WTC11 (cell line): ENCODE data around the gene ROBO1.

Experiments used
- CTCF ChIP-seq: fragments of 200-600 bp; IDR thresholded peaks from 2 replicates; pipeline ENCODE4 v1.8.0; 2022; ENCODE audit warnings: antibody characterized with exemption
- KAT7 ChIP-seq: sonication (generic); formaldehyde crosslinking; IDR thresholded peaks from 2 replicates; pipeline ENCODE4 v1.8.1; 2023; ENCODE audit warnings: missing genetic modification reagents, mild to moderate bottlenecking, borderline replicate concordance
- NR2C2 ChIP-seq: sonication (generic); formaldehyde crosslinking; IDR thresholded peaks from 2 replicates; pipeline ENCODE4 v1.8.0; 2022; ENCODE audit warnings: mild to moderate bottlenecking, missing genetic modification reagents
- SMAD4 ChIP-seq: sonication (generic); formaldehyde crosslinking; IDR thresholded peaks from 2 replicates; pipeline ENCODE4 v1.8.0; 2022; ENCODE audit warnings: mild to moderate bottlenecking, missing genetic modification reagents
- TEAD4 ChIP-seq: sonication (generic); formaldehyde crosslinking; IDR thresholded peaks from 2 replicates; pipeline ENCODE4 v1.8.0; 2022; ENCODE audit warnings: mild to moderate bottlenecking, missing genetic modification reagents
- TF ChIP-seq, protein P1 (sequence below): fragments of 250-450 bp; sonication (Bioruptor Pico); IDR thresholded peaks from 2 replicates; pipeline ENCODE4 v1.9.0; 2021; ENCODE audit warnings: mild to moderate bottlenecking
- TF ChIP-seq, protein P2 (sequence below): fragments of 250-450 bp; sonication (Bioruptor Pico); IDR thresholded peaks from 2 replicates; pipeline ENCODE4 v1.9.0; 2021; ENCODE audit warnings: moderate library complexity, mild to moderate bottlenecking, inconsistent platforms, borderline replicate concordance
- TF ChIP-seq, protein P3 (sequence below): sonication (generic); formaldehyde crosslinking; IDR thresholded peaks from 2 replicates; pipeline ENCODE4 v1.8.0; 2022; ENCODE audit warnings: mild to moderate bottlenecking, missing genetic modification reagents
- TF ChIP-seq, protein P4 (sequence below): sonication (generic); formaldehyde crosslinking; IDR thresholded peaks from 2 replicates; pipeline ENCODE4 v1.8.0; 2022; ENCODE audit warnings: mild to moderate bottlenecking, missing genetic modification reagents

DNA sequence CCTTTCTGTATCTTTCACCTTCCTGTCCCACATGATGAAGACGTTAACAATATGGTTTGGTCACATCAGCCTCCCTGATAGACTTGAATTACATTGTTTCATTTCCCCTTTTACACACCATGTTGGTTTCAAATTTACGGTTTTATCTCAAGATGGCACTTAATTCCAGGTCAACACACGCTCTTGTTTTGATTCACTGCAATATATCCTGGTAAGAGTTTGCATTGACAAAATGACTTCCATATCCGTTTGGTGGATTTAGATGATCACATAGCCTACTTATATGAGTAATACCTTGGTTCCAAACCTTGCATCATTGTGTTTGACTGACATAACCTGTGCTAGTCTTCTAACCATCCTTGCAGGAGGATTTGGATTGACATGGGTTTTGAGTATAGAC, 499.4 kb downstream of the ROBO1 start:
- TF ChIP-seq CTCF: no peak
- TF ChIP-seq, protein P1, sequence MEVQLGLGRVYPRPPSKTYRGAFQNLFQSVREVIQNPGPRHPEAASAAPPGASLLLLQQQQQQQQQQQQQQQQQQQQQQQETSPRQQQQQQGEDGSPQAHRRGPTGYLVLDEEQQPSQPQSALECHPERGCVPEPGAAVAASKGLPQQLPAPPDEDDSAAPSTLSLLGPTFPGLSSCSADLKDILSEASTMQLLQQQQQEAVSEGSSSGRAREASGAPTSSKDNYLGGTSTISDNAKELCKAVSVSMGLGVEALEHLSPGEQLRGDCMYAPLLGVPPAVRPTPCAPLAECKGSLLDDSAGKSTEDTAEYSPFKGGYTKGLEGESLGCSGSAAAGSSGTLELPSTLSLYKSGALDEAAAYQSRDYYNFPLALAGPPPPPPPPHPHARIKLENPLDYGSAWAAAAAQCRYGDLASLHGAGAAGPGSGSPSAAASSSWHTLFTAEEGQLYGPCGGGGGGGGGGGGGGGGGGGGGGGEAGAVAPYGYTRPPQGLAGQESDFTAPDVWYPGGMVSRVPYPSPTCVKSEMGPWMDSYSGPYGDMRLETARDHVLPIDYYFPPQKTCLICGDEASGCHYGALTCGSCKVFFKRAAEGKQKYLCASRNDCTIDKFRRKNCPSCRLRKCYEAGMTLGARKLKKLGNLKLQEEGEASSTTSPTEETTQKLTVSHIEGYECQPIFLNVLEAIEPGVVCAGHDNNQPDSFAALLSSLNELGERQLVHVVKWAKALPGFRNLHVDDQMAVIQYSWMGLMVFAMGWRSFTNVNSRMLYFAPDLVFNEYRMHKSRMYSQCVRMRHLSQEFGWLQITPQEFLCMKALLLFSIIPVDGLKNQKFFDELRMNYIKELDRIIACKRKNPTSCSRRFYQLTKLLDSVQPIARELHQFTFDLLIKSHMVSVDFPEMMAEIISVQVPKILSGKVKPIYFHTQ (CRISPR knock-in tag): no peak
- TF ChIP-seq KAT7: no peak
- TF ChIP-seq NR2C2 (CRISPR knock-in tag): no peak
- TF ChIP-seq, protein P2, sequence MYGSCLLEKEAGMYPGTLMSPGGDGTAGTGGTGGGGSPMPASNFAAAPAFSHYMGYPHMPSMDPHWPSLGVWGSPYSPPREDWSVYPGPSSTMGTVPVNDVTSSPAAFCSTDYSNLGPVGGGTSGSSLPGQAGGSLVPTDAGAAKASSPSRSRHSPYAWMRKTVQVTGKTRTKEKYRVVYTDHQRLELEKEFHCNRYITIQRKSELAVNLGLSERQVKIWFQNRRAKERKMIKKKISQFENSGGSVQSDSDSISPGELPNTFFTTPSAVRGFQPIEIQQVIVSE (CRISPR knock-in tag): no peak
- TF ChIP-seq, protein P3, sequence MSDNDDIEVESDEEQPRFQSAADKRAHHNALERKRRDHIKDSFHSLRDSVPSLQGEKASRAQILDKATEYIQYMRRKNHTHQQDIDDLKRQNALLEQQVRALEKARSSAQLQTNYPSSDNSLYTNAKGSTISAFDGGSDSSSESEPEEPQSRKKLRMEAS (CRISPR knock-in tag): no peak
- TF ChIP-seq, protein P4, sequence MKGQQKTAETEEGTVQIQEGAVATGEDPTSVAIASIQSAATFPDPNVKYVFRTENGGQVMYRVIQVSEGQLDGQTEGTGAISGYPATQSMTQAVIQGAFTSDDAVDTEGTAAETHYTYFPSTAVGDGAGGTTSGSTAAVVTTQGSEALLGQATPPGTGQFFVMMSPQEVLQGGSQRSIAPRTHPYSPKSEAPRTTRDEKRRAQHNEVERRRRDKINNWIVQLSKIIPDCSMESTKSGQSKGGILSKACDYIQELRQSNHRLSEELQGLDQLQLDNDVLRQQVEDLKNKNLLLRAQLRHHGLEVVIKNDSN: no peak
- no peak for TF ChIP-seq TEAD4
- TF ChIP-seq SMAD4: no peak
